K562 (cell line): Measurements from ENCODE around the gene ALG6. TPM values are rescaled to one million over a fixed set of nuclear protein-coding genes. Genes with fewer than 3 reads are reported as not detected.
"Not testable (repeated sequence)": the region's sequence is repeated elsewhere in the genome, so short reads cannot be mapped to it uniquely, and the experiment has no call there.

Experiments
- ATAC-seq: fragments of 200-7000 bp; cut with Tn5 transposase; 3 replicates; pipeline ENCODE4 v1.9.1; 2020; ENCODE audit warnings: moderate library complexity
- BruUV-seq: library from RNA; stranded (reverse); fragments of 400-500 nt; replicated peaks from 2 replicates; lab custom pipeline; 2021; lab: Mats Ljungman, UMichigan
- CTCF ChIA-PET: fragments of 300-600 bp; formaldehyde crosslinking; extraction: SDS; loops from one replicate; lab custom pipeline; 2021; ENCODE audit warnings: low intra/inter-chr PET ratio; lab: Yijun Ruan, JAX
- POLR2A ChIA-PET: fragments of 300-600, 350-650 bp; sonication (Branson Sonifier 250); formaldehyde crosslinking; extraction: SDS; loops from one replicate; lab custom pipeline; 2021; ENCODE audit warnings: antibody characterized with exemption, inconsistent platforms; lab: Yijun Ruan, JAX
- DNase-seq, 4 experiments: peaks; one replicate each; pipeline versions ENCODE4 v3.0.0 to v3.0.0-alpha.2; 2011 to 2018; ENCODE audit warnings: low spot score in 3 of 4, mixed read lengths in 3 of 4; ENCODE audit errors: extremely low read depth in 1 of 4
- FAIRE-seq: peaks from 2 replicates; lab custom pipeline; 2011; peaks lifted over from hg19 to GRCh38; lab: Jason Lieb, UNC
- H2AFZ ChIP-seq: 2 replicates; pipeline ENCODE4 v1.6.0; 2011; ENCODE audit warnings: low read depth, low read length, control low read depth, inconsistent platforms
- H3K27ac ChIP-seq: fragments of 200-600 bp; 3 replicates; pipeline ENCODE4 v1.8.0; 2011; ENCODE audit warnings: low read depth, mild to moderate bottlenecking, control low read depth, inconsistent platforms, low read length, moderate library complexity, mixed read lengths; ENCODE audit errors: extremely low read depth
- H3K27me3 ChIP-seq, 2 experiments: fragments of 300-600 bp in 1 of 2; 2 replicates in 1 of 2; 3 replicates in 1 of 2; pipeline versions ENCODE4 v1.6.0 to v1.8.0; 2011; ENCODE audit warnings: inconsistent platforms in 2 of 2, low read length in 2 of 2, mild to moderate bottlenecking in 1 of 2, mixed read lengths in 1 of 2, moderate library complexity in 1 of 2; ENCODE audit not compliant: control insufficient read depth in 2 of 2, insufficient read depth in 2 of 2
- H3K36me3 ChIP-seq: fragments of 300-600 bp; 3 replicates; pipeline ENCODE4 v1.8.0; 2011; ENCODE audit warnings: mild to moderate bottlenecking, low read length, inconsistent platforms; ENCODE audit not compliant: control insufficient read depth, insufficient read depth
- H3K4me1 ChIP-seq, 2 experiments: fragments of 200-600 bp in 1 of 2; replicated peaks in 1 of 2; 2 replicates in 1 of 2; 3 replicates in 1 of 2; pipeline versions ENCODE4 v1.5.1 to v1.8.0; 2011; ENCODE audit warnings: inconsistent platforms in 2 of 2, low read length in 2 of 2, mild to moderate bottlenecking in 1 of 2, mixed read lengths in 1 of 2, moderate library complexity in 1 of 2; ENCODE audit not compliant: control insufficient read depth in 2 of 2, insufficient read depth in 2 of 2
- H3K4me2 ChIP-seq: 2 replicates; pipeline ENCODE4 v1.6.1; 2011; ENCODE audit warnings: low read length, control low read depth, inconsistent platforms, mixed read lengths; ENCODE audit not compliant: insufficient read depth
- H3K4me3 ChIP-seq: fragments of 200-600 bp; sonication (generic), shearing (Covaris generic); 2 replicates; pipeline ENCODE4 v1.5.1; 2016; ENCODE audit warnings: control low read depth, inconsistent platforms
- H3K79me2 ChIP-seq: fragments of 200-600 bp; 3 replicates; pipeline ENCODE4 v1.8.0; 2011; ENCODE audit warnings: low read length, inconsistent platforms; ENCODE audit not compliant: control insufficient read depth, insufficient read depth
- H3K9ac ChIP-seq, 2 experiments: 2 replicates each; pipeline versions ENCODE4 v1.6.0 to v1.6.1; 2011; ENCODE audit warnings: low read depth in 2 of 2, low read length in 2 of 2, control low read depth in 1 of 2, inconsistent platforms in 1 of 2, mild to moderate bottlenecking in 1 of 2, mixed read lengths in 1 of 2; ENCODE audit not compliant: insufficient read depth in 1 of 2
- H3K9me1 ChIP-seq: one replicate; pipeline ENCODE4 v1.6.0; 2011; ENCODE audit warnings: inconsistent platforms, mild to moderate bottlenecking, low read length, moderate library complexity; ENCODE audit not compliant: control insufficient read depth, insufficient read depth
- H3K9me3 ChIP-seq: replicated peaks from 2 replicates; pipeline ENCODE4 v1.5.1; 2011; ENCODE audit warnings: low read depth, low read length, inconsistent platforms; ENCODE audit not compliant: control insufficient read depth, insufficient read depth
- H4K20me1 ChIP-seq: replicated peaks from 2 replicates; pipeline ENCODE4 v1.6.1; 2011; ENCODE audit warnings: low read length, inconsistent platforms, mixed read lengths; ENCODE audit not compliant: control insufficient read depth, insufficient read depth
- BRD9 ChIP-seq: fragments of 450-650 bp; IDR thresholded peaks from 2 replicates; pipeline ENCODE4 v1.6.1; 2018; ENCODE audit warnings: low read depth; ENCODE audit not compliant: partially characterized antibody
- CBX8 ChIP-seq: fragments of 200-600 bp; sonication (generic); IDR thresholded peaks from 2 replicates; pipeline ENCODE4 v1.6.1; 2012; ENCODE audit warnings: borderline replicate concordance, mixed run types, low read depth, mild to moderate bottlenecking, moderate library complexity, mixed read lengths, low read length, control low read depth, inconsistent platforms; ENCODE audit not compliant: poor library complexity, severe bottlenecking; ENCODE audit errors: extremely low read depth
- HIVEP1 ChIP-seq: fragments of 250-450 bp; sonication (Bioruptor Pico); IDR thresholded peaks from 2 replicates; pipeline ENCODE4 v1.4.0; 2020; ENCODE audit warnings: mild to moderate bottlenecking
- POLR2G ChIP-seq: fragments of 200-400 bp; formaldehyde crosslinking; IDR thresholded peaks from 2 replicates; pipeline ENCODE4 v1.6.1; 2017; ENCODE audit warnings: low read depth, mild to moderate bottlenecking, antibody characterized with exemption, low read length, moderate library complexity
- WGBS: fragments of 100-300 bp; shearing (Covaris generic); methylation state at CpG from one replicate; pipeline ENCODE4 v1.1.6; 2016; ENCODE audit warnings: low coverage, mixed read lengths; ENCODE audit not compliant: insufficient coverage; ENCODE audit errors: missing lambda C conversion rate; 5-methylcytosine and 5-hydroxymethylcytosine counted together
- in situ Hi-C: fragments of 300-500 bp; cut with MboI; formaldehyde crosslinking; loops from 4 replicates; pipeline ENCODE4 v1.15.0; 2018; ENCODE audit warnings: inconsistent platforms, mixed read lengths
- intact Hi-C: fragments of 100-400 bp; cut with micrococcal nuclease; formaldehyde crosslinking; loops from 2 replicates; pipeline ENCODE4 v1.14.2; 2022
- polyA plus RNA-seq, 8 experiments: library from polyadenylated mRNA; depleted of rRNA in 4 of 8; stranded (reverse) in 5 of 8; unstranded in 3 of 8; fragments of >200 nt; fragmentation: Nextera tagmentation in 2 of 8; fragmentation: Illumina TruSeq in 1 of 8; extraction: Ambion mirVana in 2 of 8; extraction: Trizol in 1 of 8; gene quantifications; 2 replicates each; pipeline versions ENCODE4 v1.2.1 to v1.2.3, GENCODE V29; 2011 to 2014; ENCODE audit warnings: inconsistent platforms in 1 of 8, missing spikeins in 1 of 8
- total RNA-seq, 7 experiments: library from RNA; depleted of rRNA in 6 of 7; stranded (reverse); fragments of >200 nt in 6 of 7; fragmentation: Illumina TruSeq in 2 of 7; extraction: Trizol in 2 of 7; gene quantifications; 2 replicates each; pipeline versions ENCODE4 v1.2.1 to v1.2.3, GENCODE V29; 2011 to 2021; ENCODE audit warnings: low replicate concordance in 1 of 7
- TF ChIP-seq, protein P1 (sequence below): fragments of 450-650 bp; formaldehyde crosslinking; IDR thresholded peaks from 2 replicates; pipeline ENCODE4 v1.4.0; 2022; ENCODE audit warnings: missing genetic modification characterization
- TF ChIP-seq, protein P2 (sequence below): fragments of 450-650 bp; conservative IDR thresholded peaks from 2 replicates; pipeline ENCODE4 v1.6.1; 2016; ENCODE audit warnings: missing genetic modification characterization, low read depth, mild to moderate bottlenecking, control low read depth, missing compliant biosample characterization

ALG6 gene
- total and polyA plus RNA-seq, 9 of the 15 experiments (the other 6 are each of a cell fraction or from before 2014, with no cell fraction given), result 14.6 to 35.7 (median 23.3) TPM

- TF ChIP-seq POLR2G, result no peak
- TF ChIP-seq, protein P1, sequence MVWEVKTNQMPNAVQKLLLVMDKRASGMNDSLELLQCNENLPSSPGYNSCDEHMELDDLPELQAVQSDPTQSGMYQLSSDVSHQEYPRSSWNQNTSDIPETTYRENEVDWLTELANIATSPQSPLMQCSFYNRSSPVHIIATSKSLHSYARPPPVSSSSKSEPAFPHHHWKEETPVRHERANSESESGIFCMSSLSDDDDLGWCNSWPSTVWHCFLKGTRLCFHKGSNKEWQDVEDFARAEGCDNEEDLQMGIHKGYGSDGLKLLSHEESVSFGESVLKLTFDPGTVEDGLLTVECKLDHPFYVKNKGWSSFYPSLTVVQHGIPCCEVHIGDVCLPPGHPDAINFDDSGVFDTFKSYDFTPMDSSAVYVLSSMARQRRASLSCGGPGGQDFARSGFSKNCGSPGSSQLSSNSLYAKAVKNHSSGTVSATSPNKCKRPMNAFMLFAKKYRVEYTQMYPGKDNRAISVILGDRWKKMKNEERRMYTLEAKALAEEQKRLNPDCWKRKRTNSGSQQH (CRISPR knock-in tag), result no peak
Measured at GRCh38 chr1:63350320-63350719, 17.1 kb upstream of the ALG6 start (continued).

- ChIA-PET CTCF (no interaction called here), POLR2A (no interaction called here)
- Histone ChIP-seq H3K9me3 (no peaks in the 10 kb centered on the region), H3K9ac (no peak overlapping the region), H3K36me3 (no peaks in the 10 kb centered on the region), H3K9me1 (no peaks in the 10 kb centered on the region), H2AFZ (no peak overlapping the region), H3K27ac (no peak overlapping the region), H3K4me1 (no peaks in the 10 kb centered on the region), H3K4me3 (no peak overlapping the region), H4K20me1 (no peaks in the 10 kb centered on the region), H3K79me2 (no peaks in the 10 kb centered on the region), H3K27me3 (peaks cover 7 to 8% of the 10 kb centered on the region in 2 experiments; a peak in 3 of 5 replicates), H3K4me2 (no peak overlapping the region)
- BruUV-seq, result no TSS peak
- ATAC-seq (no peak), DNase-seq (no peak), FAIRE-seq (no peak)
- in situ Hi-C loops (no loop called here), intact Hi-C loops (no loop called here)
- TF ChIP-seq, protein P2, sequence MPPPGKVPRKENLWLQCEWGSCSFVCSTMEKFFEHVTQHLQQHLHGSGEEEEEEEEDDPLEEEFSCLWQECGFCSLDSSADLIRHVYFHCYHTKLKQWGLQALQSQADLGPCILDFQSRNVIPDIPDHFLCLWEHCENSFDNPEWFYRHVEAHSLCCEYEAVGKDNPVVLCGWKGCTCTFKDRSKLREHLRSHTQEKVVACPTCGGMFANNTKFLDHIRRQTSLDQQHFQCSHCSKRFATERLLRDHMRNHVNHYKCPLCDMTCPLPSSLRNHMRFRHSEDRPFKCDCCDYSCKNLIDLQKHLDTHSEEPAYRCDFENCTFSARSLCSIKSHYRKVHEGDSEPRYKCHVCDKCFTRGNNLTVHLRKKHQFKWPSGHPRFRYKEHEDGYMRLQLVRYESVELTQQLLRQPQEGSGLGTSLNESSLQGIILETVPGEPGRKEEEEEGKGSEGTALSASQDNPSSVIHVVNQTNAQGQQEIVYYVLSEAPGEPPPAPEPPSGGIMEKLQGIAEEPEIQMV (tag), result no peak
- peak; percentile 85 for TF ChIP-seq CBX8
- no peak for TF ChIP-seq BRD9
- no peak for TF ChIP-seq HIVEP1 (CRISPR knock-in tag)
- TF ChIP-seq, all 486 proteins: peak for 1
- 0% methylated on average over 2 of the region's 2 CpGs for WGBS
Measured at GRCh38 chr1:63352736-63353135, 14.7 kb upstream of the ALG6 start.

- intact Hi-C loops, H3K27me3 ChIP-seq, H4K20me1 ChIP-seq, H3K9me3 ChIP-seq, H3K4me1 ChIP-seq, FAIRE-seq, H3K4me2 ChIP-seq, ATAC-seq, DNase-seq, CTCF ChIA-PET, in situ Hi-C loops, H3K4me3 ChIP-seq, H3K9ac ChIP-seq, H2AFZ ChIP-seq, H3K27ac ChIP-seq, H3K9me1 ChIP-seq, POLR2A ChIA-PET, H3K36me3 ChIP-seq, H3K79me2 ChIP-seq, BruUV-seq: not testable (repeated sequence)
- 0% methylated on average over 2 of the region's 2 CpGs for WGBS
Measured at GRCh38 chr1:63356234-63356633, 11.2 kb upstream of the ALG6 start.
